Renal pelvis (tissue), 12 donors: ENCODE data around the gene RHD. TPM values are rescaled to one million over a fixed set of nuclear protein-coding genes. Genes with fewer than 3 reads are reported as not detected.
"Not testable (repeated sequence)": the region's sequence is repeated elsewhere in the genome, so short reads cannot be mapped to it uniquely, and the experiment has no call there.

Experiments used
- DNase-seq: peaks from one replicate; pipeline ENCODE4 v3.0.0-alpha.2; 2013
- long read RNA-seq, 16 experiments: transcript quantifications; one replicate each; lab custom pipeline, GENCODE V29; 2026
- polyA plus RNA-seq, 3 donors: library from polyadenylated mRNA; unstranded; fragments of 120-200 nt; gene quantifications; one replicate each; pipeline ENCODE4 v1.2.1, GENCODE V29; 2013; ENCODE audit not compliant: insufficient read length in 3 of 3

Gene RHD
- polyA plus RNA-seq = 1 to 10 TPM in 2 of 3 donors, under 1 TPM in 1; 0.94 to 2.1 (median 1.1) TPM
- long read RNA-seq, donor 1 = 0 reads
- long read RNA-seq, donor 2 = 0 reads
- long read RNA-seq, donor 3 = 0 reads
- long read RNA-seq, donor 4, partial matches to known transcripts = 6 of 6 reads
- long read RNA-seq, donor 4, other reads (novel, unspliced or antisense) = 0 of 6 reads
- long read RNA-seq, donor 5 = 0 reads
- long read RNA-seq, donor 6 = 0 reads
- long read RNA-seq, donor 7 = 0 reads
- long read RNA-seq, donor 8, partial matches to known transcripts = 0 of 1 reads
- long read RNA-seq, donor 8, other reads (novel, unspliced or antisense) = 0 of 1 reads
- long read RNA-seq, donor 9 = 0 reads
- long read RNA-seq, donor 10 = 0 reads
- long read RNA-seq, donor 11 = 0 reads
- long read RNA-seq, donor 12, partial matches to known transcripts = 9 of 9 reads
- long read RNA-seq, donor 12, other reads (novel, unspliced or antisense) = 0 of 9 reads
- long read RNA-seq, donor 13, partial matches to known transcripts = 7 of 7 reads
- long read RNA-seq, donor 13, other reads (novel, unspliced or antisense) = 0 of 7 reads
- long read RNA-seq, donor 14 = 0 reads
- long read RNA-seq, donor 15 = 0 reads
- long read RNA-seq, donor 16 = 0 reads

GRCh38 chr1:25272238-25272637, at the start of gene RHD:
Gene RHD (plus strand): TSS chr1:25272509. CDS start chr1:25272548, 39 bp downstream.
- not testable (repeated sequence) for DNase-seq

GRCh38 chr1:25222606-25223005, 49.7 kb upstream of the RHD start:
- DNase-seq = no peak

GRCh38 chr1:25223471-25223870, 48.8 kb upstream of the RHD start:
- no peak for DNase-seq

- peak; percentile 97 for DNase-seq
Measured at GRCh38 chr1:25232027-25232865, 40.1 kb upstream of the RHD start, which contains the start of gene SYF2. Gene SYF2 (minus strand): TSS chr1:25232502. CDS start chr1:25232467, 35 bp downstream.

GRCh38 chr1:25232866-25233784, 39.2 kb upstream of the RHD start:
- DNase-seq = peak; percentile 85

GRCh38 chr1:25235411-25235810, 36.9 kb upstream of the RHD start:
- DNase-seq = not testable (repeated sequence)

- not testable (repeated sequence) for DNase-seq
Measured at GRCh38 chr1:25236261-25236660, 36.0 kb upstream of the RHD start.

- no peak for DNase-seq
Measured at GRCh38 chr1:25238046-25238445, 34.3 kb upstream of the RHD start.

GRCh38 chr1:25239681-25240541, 32.4 kb upstream of the RHD start:
- DNase-seq = peak; percentile 87

GRCh38 chr1:25243907-25244306, 28.4 kb upstream of the RHD start:
- no peak for DNase-seq

- DNase-seq = no peak
Measured at GRCh38 chr1:25245393-25245792, 26.9 kb upstream of the RHD start.

- DNase-seq = no peak
Measured at GRCh38 chr1:25245809-25246599, 26.3 kb upstream of the RHD start.

- no peak for DNase-seq
Measured at GRCh38 chr1:25246600-25247023, 25.7 kb upstream of the RHD start.

- DNase-seq = peak; percentile 98
Measured at GRCh38 chr1:25247024-25247828, 25.1 kb upstream of the RHD start, which contains the start of gene RSRP1. Gene RSRP1 (minus strand): TSS chr1:25247454. CDS start chr1:25246963, 491 bp downstream.

GRCh38 chr1:25247829-25248754, 24.2 kb upstream of the RHD start:
- DNase-seq = no peak

GRCh38 chr1:25253911-25254310, 18.4 kb upstream of the RHD start:
- no peak for DNase-seq
